Esophagus muscularis mucosa (tissue), 4 donors: ENCODE measurements around the gene SNAPC2. TPM values are rescaled to one million over a fixed set of nuclear protein-coding genes. Genes with fewer than 3 reads are reported as not detected.

Experiments
- DNase-seq: peaks from one replicate; pipeline ENCODE4 v3.0.0-alpha.2; 2017; ENCODE audit errors: extremely low spot score
- H3K27ac ChIP-seq, 4 donors: fragments of 200-600 bp; sonication (generic); replicated peaks in 1 of 4; 1 replicate in 3 of 4; 2 replicates in 1 of 4; pipeline ENCODE4 v1.5.1; 2016 to 2019; ENCODE audit warnings: mild to moderate bottlenecking in 1 of 4
- H3K27me3 ChIP-seq, 4 donors: fragments of 200-600 bp; sonication (generic); one replicate each; pipeline versions ENCODE4 v1.5.1 to v1.6.0; 2016 to 2019
- H3K36me3 ChIP-seq, 4 donors: fragments of 200-600 bp; sonication (generic); one replicate each; pipeline ENCODE4 v1.5.1; 2016 to 2019
- H3K4me1 ChIP-seq, 4 donors: fragments of 200-600 bp; sonication (generic); one replicate each; pipeline ENCODE4 v1.5.1; 2016 to 2019
- H3K4me3 ChIP-seq, 4 donors: fragments of 200-600 bp; sonication (generic); 1 replicate in 2 of 4; 2 replicates in 2 of 4; pipeline ENCODE4 v1.5.1; 2016 to 2019; ENCODE audit warnings: mild to moderate bottlenecking in 4 of 4, moderate library complexity in 1 of 4
- H3K9me3 ChIP-seq, 4 donors: fragments of 200-600 bp; sonication (generic); 1 replicate in 3 of 4; 2 replicates in 1 of 4; pipeline ENCODE4 v1.5.1; 2016 to 2019
- CTCF ChIP-seq, 3 experiments: fragments of 200-600 bp in 2 of 3; fragments of 450-650 bp in 1 of 3; sonication (generic) in 2 of 3; IDR thresholded peaks; one replicate each; pipeline ENCODE4 v1.5.1; 2017 to 2019; ENCODE audit warnings: antibody characterized with exemption in 3 of 3, mild to moderate bottlenecking in 2 of 3, moderate library complexity in 1 of 3
- EP300 ChIP-seq: sonication (generic); formaldehyde crosslinking; IDR thresholded peaks from one replicate; pipeline ENCODE4 v1.6.1; 2017; ENCODE audit warnings: antibody characterized with exemption
- POLR2A ChIP-seq: fragments of 450-650 bp; IDR thresholded peaks from one replicate; pipeline ENCODE4 v1.6.1; 2017; ENCODE audit warnings: antibody characterized with exemption, moderate library complexity, mild to moderate bottlenecking, low read depth
- POLR2AphosphoS5 ChIP-seq, 2 donors: sonication (generic); formaldehyde crosslinking; IDR thresholded peaks; one replicate each; pipeline ENCODE4 v1.6.1; 2017; ENCODE audit warnings: antibody characterized with exemption in 2 of 2
- WGBS: methylation state at CpG from one replicate; pipeline ENCODE4 v1.1.5; 2018; 5-methylcytosine and 5-hydroxymethylcytosine counted together
- intact Hi-C: fragments of 100-400 bp; cut with DNase I; formaldehyde crosslinking; loops from one replicate; pipeline ENCODE4 v1.15.1; 2023
- total RNA-seq, 4 donors: library from RNA; depleted of rRNA; stranded (reverse); fragments of >200 nt; gene quantifications; one replicate each; pipeline versions ENCODE4 v1.1.0 to v1.2.1, GENCODE V29; 2016

Gene SNAPC2
- total RNA-seq, 4 donors from 2014 or later: 32.4 to 47.2 (median 35.0) TPM

GRCh38 chr19:7907544-7907943, 12.6 kb upstream of the SNAPC2 start:
- no peak overlapping the region for H3K4me3 ChIP-seq
- H3K9me3 ChIP-seq: no peaks in the 10 kb centered on the region
- 91% methylated on average over 6 of the region's 11 CpGs for WGBS
- intact Hi-C loops: no loop called here
- TF ChIP-seq CTCF (IDR thresholded peaks at IDR 0.05) (no peak), POLR2AphosphoS5 (IDR thresholded peaks at IDR 0.05) (no peak), POLR2A (no peak), EP300 (no peak)
- DNase-seq: no peak
- H3K36me3 ChIP-seq: peaks cover 45 to 70% (median 58%) of the 10 kb centered on the region in 4 donors
- H3K4me1 ChIP-seq: peaks cover 36 to 60% (median 50%) of the 10 kb centered on the region in 4 donors
- no peaks in the 10 kb centered on the region for H3K27me3 ChIP-seq
- no peak overlapping the region for H3K27ac ChIP-seq

GRCh38 chr19:7908078-7908699, 11.9 kb upstream of the SNAPC2 start:
- Histone ChIP-seq H3K27ac (no peak overlapping the region), H3K9me3 (no peaks in the 10 kb centered on the region), H3K4me1 (peaks cover 31 to 54% (median 43%) of the 10 kb centered on the region in 4 donors), H3K27me3 (no peaks in the 10 kb centered on the region), H3K36me3 (peaks cover 49 to 77% (median 64%) of the 10 kb centered on the region in 4 donors), H3K4me3 (no peak overlapping the region)
- TF ChIP-seq EP300 (no peak), POLR2AphosphoS5 (IDR thresholded peaks at IDR 0.05) (no peak), CTCF (IDR thresholded peaks at IDR 0.05) (no peak), POLR2A (no peak)
- DNase-seq: no peak
- intact Hi-C loops: no loop called here
- WGBS: 83% methylated on average over 13 of the region's 14 CpGs

GRCh38 chr19:7908742-7909461, 11.2 kb upstream of the SNAPC2 start:
- intact Hi-C loops: no loop called here
- Histone ChIP-seq H3K36me3 (peaks cover 49 to 81% (median 67%) of the 10 kb centered on the region in 4 donors), H3K4me3 (no peak overlapping the region), H3K4me1 (peaks cover 31 to 54% (median 42%) of the 10 kb centered on the region in 4 donors), H3K9me3 (no peaks in the 10 kb centered on the region), H3K27me3 (no peaks in the 10 kb centered on the region), H3K27ac (no peak overlapping the region)
- 97% methylated on average over 7 of the region's 19 CpGs for WGBS
- DNase-seq: no peak
- TF ChIP-seq CTCF (IDR thresholded peaks at IDR 0.05) (no peak), EP300 (no peak), POLR2A (no peak), POLR2AphosphoS5 (IDR thresholded peaks at IDR 0.05) (no peak)

- 96% methylated on average over 8 of the region's 21 CpGs for WGBS
- TF ChIP-seq CTCF (IDR thresholded peaks at IDR 0.05) (no peak), POLR2AphosphoS5 (IDR thresholded peaks at IDR 0.05) (no peak), EP300 (no peak), POLR2A (no peak)
- intact Hi-C loops: no loop called here
Measured at GRCh38 chr19:7909471-7910067, 10.6 kb upstream of the SNAPC2 start.

More at GRCh38 chr19:7909471-7910067, 10.6 kb upstream of the SNAPC2 start:
- peaks cover 0 to 6% (median 0%) of the 10 kb centered on the region in 4 donors for H3K27me3 ChIP-seq
- no peak overlapping the region for H3K4me3 ChIP-seq
- H3K4me1 ChIP-seq: peaks cover 29 to 48% (median 39%) of the 10 kb centered on the region in 4 donors
- H3K9me3 ChIP-seq: no peaks in the 10 kb centered on the region
- no peak overlapping the region for H3K27ac ChIP-seq
- no peak for DNase-seq
- H3K36me3 ChIP-seq: peaks cover 49 to 81% (median 67%) of the 10 kb centered on the region in 4 donors
